Thoracic aorta (tissue), 2 donors: Measurements from ENCODE around the gene ECHDC3. TPM values are rescaled to one million over a fixed set of nuclear protein-coding genes. Genes with fewer than 3 reads are reported as not detected.
"Not testable (repeated sequence)": the region's sequence is repeated elsewhere in the genome, so short reads cannot be mapped to it uniquely, and the experiment has no call there.

ENCODE experiments used
- ATAC-seq: fragments of 150-250 bp; one replicate; pipeline ENCODE4 v1.8.0; 2017; ENCODE audit warnings: low read depth; ENCODE audit not compliant: insufficient number of reproducible peaks, low FRiP score
- DNase-seq: peaks from one replicate; pipeline ENCODE4 v3.0.0-alpha.2; 2020; ENCODE audit warnings: low spot score
- H3K27ac ChIP-seq, 2 donors: fragments of 200-600 bp; sonication (generic); 1 replicate in 1 of 2; 2 replicates in 1 of 2; pipeline ENCODE4 v1.5.1; 2016; ENCODE audit warnings: mild to moderate bottlenecking in 2 of 2, moderate library complexity in 2 of 2
- H3K27me3 ChIP-seq: fragments of 200-600 bp; sonication (generic); replicated peaks from 2 replicates; pipeline ENCODE4 v1.6.0; 2016; ENCODE audit warnings: mild to moderate bottlenecking; ENCODE audit not compliant: insufficient read depth
- H3K36me3 ChIP-seq: fragments of 200-600 bp; sonication (generic); one replicate; pipeline ENCODE4 v1.5.1; 2016
- H3K4me1 ChIP-seq, 2 donors: fragments of 200-600 bp; sonication (generic); 1 replicate in 1 of 2; 2 replicates in 1 of 2; pipeline versions ENCODE4 v1.5.1 to v1.6.0; 2016; ENCODE audit warnings: low read depth in 2 of 2, mild to moderate bottlenecking in 1 of 2; ENCODE audit not compliant: control insufficient read depth in 1 of 2
- H3K4me3 ChIP-seq: fragments of 200-600 bp; sonication (generic); 2 replicates; pipeline ENCODE4 v1.5.1; 2016; ENCODE audit warnings: mild to moderate bottlenecking
- H3K9me3 ChIP-seq: fragments of 200-600 bp; sonication (generic); 2 replicates; pipeline ENCODE4 v1.5.1; 2016
- total RNA-seq, 2 donors: library from RNA; depleted of rRNA; stranded (reverse); fragments of >200 nt; gene quantifications; one replicate each; pipeline versions ENCODE4 v1.1.0 to v1.2.3, GENCODE V29; 2016
- TF ChIP-seq, protein P1 (sequence below): fragments of 200-600 bp; sonication (generic); IDR thresholded peaks from one replicate; pipeline ENCODE4 v1.5.1; 2019; ENCODE audit warnings: antibody characterized with exemption

Gene ECHDC3
- total RNA-seq, 2 donors from 2014 or later = 12.2 to 21.2 TPM

- no peaks in the 10 kb centered on the region for H3K4me1 ChIP-seq
- ATAC-seq (no peak), DNase-seq (no peak)
- H3K27ac ChIP-seq = no peak overlapping the region
- no peak overlapping the region for H3K4me3 ChIP-seq
- H3K27me3 ChIP-seq = no peaks in the 10 kb centered on the region
- TF ChIP-seq, protein P1, sequence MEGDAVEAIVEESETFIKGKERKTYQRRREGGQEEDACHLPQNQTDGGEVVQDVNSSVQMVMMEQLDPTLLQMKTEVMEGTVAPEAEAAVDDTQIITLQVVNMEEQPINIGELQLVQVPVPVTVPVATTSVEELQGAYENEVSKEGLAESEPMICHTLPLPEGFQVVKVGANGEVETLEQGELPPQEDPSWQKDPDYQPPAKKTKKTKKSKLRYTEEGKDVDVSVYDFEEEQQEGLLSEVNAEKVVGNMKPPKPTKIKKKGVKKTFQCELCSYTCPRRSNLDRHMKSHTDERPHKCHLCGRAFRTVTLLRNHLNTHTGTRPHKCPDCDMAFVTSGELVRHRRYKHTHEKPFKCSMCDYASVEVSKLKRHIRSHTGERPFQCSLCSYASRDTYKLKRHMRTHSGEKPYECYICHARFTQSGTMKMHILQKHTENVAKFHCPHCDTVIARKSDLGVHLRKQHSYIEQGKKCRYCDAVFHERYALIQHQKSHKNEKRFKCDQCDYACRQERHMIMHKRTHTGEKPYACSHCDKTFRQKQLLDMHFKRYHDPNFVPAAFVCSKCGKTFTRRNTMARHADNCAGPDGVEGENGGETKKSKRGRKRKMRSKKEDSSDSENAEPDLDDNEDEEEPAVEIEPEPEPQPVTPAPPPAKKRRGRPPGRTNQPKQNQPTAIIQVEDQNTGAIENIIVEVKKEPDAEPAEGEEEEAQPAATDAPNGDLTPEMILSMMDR = no peak
- no peaks in the 10 kb centered on the region for H3K9me3 ChIP-seq
- no peaks in the 10 kb centered on the region for H3K36me3 ChIP-seq
These were observed 11.4 kb upstream of the ECHDC3 start for GRCh38 chr10:11730779-11731178.

- H3K4me1 ChIP-seq, H3K9me3 ChIP-seq, H3K4me3 ChIP-seq, H3K27me3 ChIP-seq, H3K36me3 ChIP-seq, H3K27ac ChIP-seq, ATAC-seq, DNase-seq: not testable (repeated sequence)
These were observed 5.4 kb upstream of the ECHDC3 start for GRCh38 chr10:11736767-11737166.

GRCh38 chr10:11737258-11738032, 4.7 kb upstream of the ECHDC3 start:
- not testable (repeated sequence) for ATAC-seq, H3K27me3 ChIP-seq, H3K36me3 ChIP-seq, H3K27ac ChIP-seq, DNase-seq, H3K4me1 ChIP-seq, H3K9me3 ChIP-seq
- peak overlapping the region; percentile 64 for H3K4me3 ChIP-seq

DNA sequence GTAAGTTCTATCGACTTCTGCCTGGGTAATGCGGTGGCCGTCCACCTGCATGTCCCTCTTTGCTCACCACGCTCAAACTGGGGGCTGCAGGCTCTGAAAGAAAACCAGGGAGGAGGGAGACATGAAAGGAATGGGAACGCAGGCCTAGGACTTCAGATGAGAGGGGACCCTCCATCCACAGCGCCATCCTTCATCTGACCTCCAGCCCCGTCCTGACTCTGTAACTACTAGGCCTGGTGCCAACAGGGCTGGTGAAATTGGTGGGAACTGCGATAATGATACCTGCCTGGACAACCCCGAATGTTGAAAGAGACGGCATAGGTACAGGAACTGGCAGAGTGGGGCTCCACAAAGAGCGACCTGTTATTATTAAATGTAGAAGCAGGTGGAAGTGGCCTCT, 1.3 kb upstream of the ECHDC3 start:
- Histone ChIP-seq H3K4me1 (peaks cover 0 to 11% of the 10 kb centered on the region in 2 donors), H3K9me3 (no peaks in the 10 kb centered on the region), H3K27ac (no peak overlapping the region), H3K4me3 (no peak overlapping the region), H3K27me3 (no peaks in the 10 kb centered on the region), H3K36me3 (no peaks in the 10 kb centered on the region)
- ATAC-seq = no peak
- TF ChIP-seq, protein P1 = no peak
- DNase-seq = no peak

- peak overlapping the region; percentile 70 for H3K4me3 ChIP-seq
- H3K27me3 ChIP-seq = no peaks in the 10 kb centered on the region
- TF ChIP-seq, protein P1 = no peak
- no peak overlapping the region for H3K27ac ChIP-seq
- ATAC-seq (no peak), DNase-seq (no peak)
- no peaks in the 10 kb centered on the region for H3K9me3 ChIP-seq
- H3K36me3 ChIP-seq = no peaks in the 10 kb centered on the region
- peaks cover 0 to 15% of the 10 kb centered on the region in 2 donors for H3K4me1 ChIP-seq
These were observed 574 bp upstream of the ECHDC3 start for GRCh38 chr10:11741608-11742007.

- Histone ChIP-seq H3K9me3 (no peaks in the 10 kb centered on the region), H3K36me3 (no peaks in the 10 kb centered on the region), H3K27me3 (no peaks in the 10 kb centered on the region), H3K4me3 (peak overlapping the region; percentile 71), H3K27ac (peak overlapping the region in 1 of 2 donors; percentile 34), H3K4me1 (peaks cover 0 to 23% of the 10 kb centered on the region in 2 donors)
- DNase-seq (no peak), ATAC-seq (no peak)
- TF ChIP-seq, protein P1 = no peak
These were observed 657 bp downstream of the ECHDC3 start for GRCh38 chr10:11742779-11743298.
